GM12878 (cell line): ENCODE measurements around the gene PTPRF. TPM values are rescaled to one million over a fixed set of nuclear protein-coding genes. Genes with fewer than 3 reads are reported as not detected.
A peak's percentile ranks its signal among the peaks of the same experiment; 100 is the strongest.

ENCODE experiments used
- ATAC-seq: fragments of 200-7000 bp; cut with Tn5 transposase; 3 replicates; pipeline ENCODE4 v1.9.1; 2020; ENCODE audit warnings: mild to moderate bottlenecking, moderate library complexity
- BruUV-seq: library from RNA; stranded (reverse); fragments of 400-500 nt; replicated peaks from 2 replicates; lab custom pipeline; 2021; lab: Mats Ljungman, UMichigan
- CTCF ChIA-PET: fragments of 300-600 bp; sonication (Branson Sonifier 250); formaldehyde crosslinking; extraction: SDS; loops from one replicate; lab custom pipeline; 2021; ENCODE audit warnings: inconsistent platforms; lab: Yijun Ruan, JAX
- POLR2A ChIA-PET: fragments of 350-600 bp; formaldehyde crosslinking; extraction: SDS; loops from one replicate; lab custom pipeline; 2021; ENCODE audit warnings: inconsistent platforms; lab: Charles Lee
- RAD21 ChIA-PET: fragments of 300-600 bp; sonication (Branson Sonifier 250); formaldehyde crosslinking; loops from one replicate; lab custom pipeline; 2023; ENCODE audit warnings: antibody characterized with exemption; ENCODE audit not compliant: unreplicated experiment; lab: Charles Lee
- SMC1A ChIA-PET: fragments of 300-600 bp; sonication (Branson Sonifier 250); formaldehyde crosslinking; loops from one replicate; lab custom pipeline; 2023; ENCODE audit not compliant: unreplicated experiment, uncharacterized antibody; lab: Charles Lee
- DNase-seq: peaks from one replicate; pipeline ENCODE4 v3.0.0-alpha.2; 2011; ENCODE audit warnings: low read depth, low spot score
- FAIRE-seq: peaks from 3 replicates; lab custom pipeline; 2011; peaks lifted over from hg19 to GRCh38; lab: Jason Lieb, UNC
- H2AFZ ChIP-seq: 2 replicates; pipeline ENCODE4 v1.6.0; 2011; ENCODE audit warnings: low read depth, low read length, control low read depth; ENCODE audit not compliant: control insufficient read depth
- H3K27ac ChIP-seq: 2 replicates; pipeline ENCODE4 v1.5.1; 2011; ENCODE audit warnings: control low read depth; ENCODE audit not compliant: control insufficient read depth, insufficient read depth
- H3K27me3 ChIP-seq, 2 experiments: replicated peaks in 1 of 2; 2 replicates each; pipeline versions ENCODE4 v1.6.0 to v1.6.1; 2011; ENCODE audit warnings: low read length in 1 of 2; ENCODE audit not compliant: control insufficient read depth in 2 of 2, insufficient read depth in 2 of 2
- H3K36me3 ChIP-seq, 2 experiments: 2 replicates each; pipeline ENCODE4 v1.5.1; 2011; ENCODE audit warnings: low read length in 1 of 2; ENCODE audit not compliant: control insufficient read depth in 2 of 2, insufficient read depth in 2 of 2
- H3K4me1 ChIP-seq: 2 replicates; pipeline ENCODE4 v1.6.1; 2011; ENCODE audit warnings: mild to moderate bottlenecking, low read length, moderate library complexity, mixed read lengths; ENCODE audit not compliant: control insufficient read depth, insufficient read depth
- H3K4me2 ChIP-seq: 2 replicates; pipeline ENCODE4 v1.6.0; 2011; ENCODE audit warnings: control low read depth; ENCODE audit not compliant: control insufficient read depth, insufficient read depth
- H3K4me3 ChIP-seq: fragments of 200-600 bp; sonication (generic); 2 replicates; pipeline ENCODE4 v1.5.1; 2016
- H3K79me2 ChIP-seq: 2 replicates; pipeline ENCODE4 v1.6.0; 2011; ENCODE audit warnings: low read length; ENCODE audit not compliant: control insufficient read depth, insufficient read depth
- H3K9ac ChIP-seq: 2 replicates; pipeline ENCODE4 v1.8.0; 2011; ENCODE audit warnings: low read length, control low read depth, mixed read lengths; ENCODE audit not compliant: control insufficient read depth, insufficient read depth
- H3K9me3 ChIP-seq: replicated peaks from 3 replicates; pipeline ENCODE4 v1.5.1; 2011; ENCODE audit warnings: mild to moderate bottlenecking, low read length; ENCODE audit not compliant: control insufficient read depth, insufficient read depth
- H4K20me1 ChIP-seq: 2 replicates; pipeline ENCODE4 v1.6.0; 2011; ENCODE audit not compliant: control insufficient read depth, insufficient read depth
- JUNB ChIP-seq: IDR thresholded peaks from 2 replicates; pipeline ENCODE4 v1.6.1; 2016; ENCODE audit warnings: antibody characterized with exemption, mild to moderate bottlenecking
- ZZZ3 ChIP-seq: IDR thresholded peaks from 2 replicates; pipeline ENCODE4 v1.6.1; 2011; ENCODE audit warnings: low read depth; ENCODE audit not compliant: control insufficient read depth, insufficient read length
- WGBS: methylation state at CpG from one replicate; pipeline ENCODE4 v1.1.6; 2016; ENCODE audit warnings: low lambda C conversion rate; ENCODE audit not compliant: insufficient replicate concordance, insufficient coverage; ENCODE audit errors: missing lambda C conversion rate; 5-methylcytosine and 5-hydroxymethylcytosine counted together
- in situ Hi-C: fragments of 300-500 bp; cut with MboI; formaldehyde crosslinking; loops from 9 replicates; pipeline ENCODE4 v1.14.3; 2018; ENCODE audit warnings: mixed read lengths
- intact Hi-C: fragments of 100-400 bp; cut with micrococcal nuclease; formaldehyde crosslinking; loops from one replicate; pipeline ENCODE4 v1.14.2; 2022; ENCODE audit not compliant: unreplicated experiment
- polyA plus RNA-seq, 11 experiments: library from polyadenylated mRNA; depleted of rRNA in 4 of 11; unstranded in 6 of 11; stranded (reverse) in 5 of 11; fragments of >200 nt; fragmentation: Nextera tagmentation in 4 of 11; fragmentation: Illumina TruSeq in 1 of 11; extraction: Ambion mirVana in 4 of 11; extraction: Trizol in 1 of 11; gene quantifications; 1 replicate in 1 of 11; 2 replicates in 10 of 11; pipeline versions ENCODE4 v1.2.1 to v1.2.3, GENCODE V29; 2011 to 2016; ENCODE audit warnings: inconsistent platforms in 2 of 11, missing spikeins in 2 of 11, low read depth in 1 of 11
- total RNA-seq, 4 experiments: library from RNA; depleted of rRNA in 3 of 4; stranded (reverse); fragments of >200 nt in 3 of 4; fragmentation: Illumina TruSeq in 1 of 4; extraction: Trizol in 1 of 4; gene quantifications; 2 replicates each; pipeline versions ENCODE4 v1.2.1 to v1.2.3, GENCODE V29; 2013 to 2021
- TF ChIP-seq, protein P1 (sequence below): IDR thresholded peaks from 2 replicates; pipeline ENCODE4 v1.6.1; 2012; ENCODE audit warnings: mild to moderate bottlenecking, low read depth, low read length

The PTPRF gene
- total and polyA plus RNA-seq, 10 of the 15 experiments (the other 5 are each of a cell fraction or from before 2014, with no cell fraction given), result 0.04 to 2.6 (median 0.32) TPM

GRCh38 chr1:43632135-43632670 lies 101.5 kb downstream of the PTPRF start:
- H4K20me1 ChIP-seq, result no peaks in the 10 kb centered on the region
- CTCF ChIA-PET, result interaction anchor here (1.1 kb wide), 1 partner anchor 18 kb away, joined by 3 read pairs; the partner anchor contains the start of gene KDM4A
- intact Hi-C loops, result no loop called here
- TF ChIP-seq ZZZ3 (no peak), JUNB (no peak)
- TF ChIP-seq, protein P1, sequence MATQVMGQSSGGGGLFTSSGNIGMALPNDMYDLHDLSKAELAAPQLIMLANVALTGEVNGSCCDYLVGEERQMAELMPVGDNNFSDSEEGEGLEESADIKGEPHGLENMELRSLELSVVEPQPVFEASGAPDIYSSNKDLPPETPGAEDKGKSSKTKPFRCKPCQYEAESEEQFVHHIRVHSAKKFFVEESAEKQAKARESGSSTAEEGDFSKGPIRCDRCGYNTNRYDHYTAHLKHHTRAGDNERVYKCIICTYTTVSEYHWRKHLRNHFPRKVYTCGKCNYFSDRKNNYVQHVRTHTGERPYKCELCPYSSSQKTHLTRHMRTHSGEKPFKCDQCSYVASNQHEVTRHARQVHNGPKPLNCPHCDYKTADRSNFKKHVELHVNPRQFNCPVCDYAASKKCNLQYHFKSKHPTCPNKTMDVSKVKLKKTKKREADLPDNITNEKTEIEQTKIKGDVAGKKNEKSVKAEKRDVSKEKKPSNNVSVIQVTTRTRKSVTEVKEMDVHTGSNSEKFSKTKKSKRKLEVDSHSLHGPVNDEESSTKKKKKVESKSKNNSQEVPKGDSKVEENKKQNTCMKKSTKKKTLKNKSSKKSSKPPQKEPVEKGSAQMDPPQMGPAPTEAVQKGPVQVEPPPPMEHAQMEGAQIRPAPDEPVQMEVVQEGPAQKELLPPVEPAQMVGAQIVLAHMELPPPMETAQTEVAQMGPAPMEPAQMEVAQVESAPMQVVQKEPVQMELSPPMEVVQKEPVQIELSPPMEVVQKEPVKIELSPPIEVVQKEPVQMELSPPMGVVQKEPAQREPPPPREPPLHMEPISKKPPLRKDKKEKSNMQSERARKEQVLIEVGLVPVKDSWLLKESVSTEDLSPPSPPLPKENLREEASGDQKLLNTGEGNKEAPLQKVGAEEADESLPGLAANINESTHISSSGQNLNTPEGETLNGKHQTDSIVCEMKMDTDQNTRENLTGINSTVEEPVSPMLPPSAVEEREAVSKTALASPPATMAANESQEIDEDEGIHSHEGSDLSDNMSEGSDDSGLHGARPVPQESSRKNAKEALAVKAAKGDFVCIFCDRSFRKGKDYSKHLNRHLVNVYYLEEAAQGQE, result peak; percentile 64; the same call in 1 of the 2 replicates
- TF ChIP-seq, all 136 proteins: peak for 1
- H3K4me2 ChIP-seq, result no peak overlapping the region
- H3K36me3 ChIP-seq, result no peaks in the 10 kb centered on the region
- ChIA-PET RAD21 (no interaction called here), POLR2A (no interaction called here), SMC1A (no interaction called here)
- no peaks in the 10 kb centered on the region for H3K4me1 ChIP-seq
- no peaks in the 10 kb centered on the region for H3K79me2 ChIP-seq
- in situ Hi-C loops, result no loop called here
- no TSS peak for BruUV-seq
- H3K9ac ChIP-seq, result no peak overlapping the region
- H3K4me3 ChIP-seq, result no peak overlapping the region
- no peak for FAIRE-seq
- H3K27ac ChIP-seq, result no peak overlapping the region
- no peaks in the 10 kb centered on the region for H3K27me3 ChIP-seq
- H3K9me3 ChIP-seq, result no peaks in the 10 kb centered on the region
- no peak overlapping the region for H2AFZ ChIP-seq
- no peak for DNase-seq
- 23% methylated on average over 4 of the region's 4 CpGs for WGBS
- ATAC-seq, result no peak; the same call in 2 of the 3 replicates
